Lower leg skin (tissue), 3 donors: ENCODE results near the gene TDRD9.

Experiments
- CTCF ChIP-seq, 3 donors: fragments of 450-650 bp; IDR thresholded peaks; one replicate each; pipeline ENCODE4 v1.5.1; 2016; ENCODE audit warnings: antibody characterized with exemption in 3 of 3, mild to moderate bottlenecking in 3 of 3, moderate library complexity in 2 of 3
- POLR2A ChIP-seq, 2 donors: fragments of 450-650 bp; IDR thresholded peaks; one replicate each; pipeline ENCODE4 v1.6.1; 2016 to 2017; ENCODE audit warnings: antibody characterized with exemption in 2 of 2, mild to moderate bottlenecking in 1 of 2, moderate library complexity in 1 of 2

- TF ChIP-seq CTCF (IDR thresholded peaks at IDR 0.05) (no peak), POLR2A (IDR thresholded peaks at IDR 0.05) (no peak)
These were observed 119.5 kb downstream of the TDRD9 start for GRCh38 chr14:104047761-104048160.
